SK-N-SH (cell line): ENCODE results near the gene CTCF. TPM values are rescaled to one million over a fixed set of nuclear protein-coding genes. Genes with fewer than 3 reads are reported as not detected.
A peak's percentile ranks its signal among the peaks of the same experiment; 100 is the strongest.

Experiments
- CTCF ChIA-PET: fragments of 300-600, 350-600 bp; formaldehyde crosslinking; extraction: SDS; loops from one replicate; lab custom pipeline; 2021; lab: Yijun Ruan, JAX
- POLR2A ChIA-PET: fragments of 350-600 bp; sonication (Branson Sonifier 250); formaldehyde crosslinking; extraction: SDS; loops from one replicate; lab custom pipeline; 2020; ENCODE audit warnings: antibody characterized with exemption, inconsistent platforms; lab: Yijun Ruan, JAX
- DNase-seq: peaks from one replicate; pipeline ENCODE4 v3.0.0; 2012
- H2AFZ ChIP-seq: fragments of 200-600 bp; sonication (generic); 2 replicates; pipeline ENCODE4 v1.8.1; 2016; ENCODE audit warnings: antibody characterized with exemption, mild to moderate bottlenecking, low read depth
- H3F3A ChIP-seq: fragments of 200-600 bp; sonication (generic); replicated peaks from 2 replicates; pipeline ENCODE3; 2016; ENCODE audit warnings: antibody characterized with exemption, mild to moderate bottlenecking; ENCODE audit not compliant: insufficient read depth
- H3K27ac ChIP-seq, 2 experiments: fragments of 200-500 bp in 1 of 2; fragments of 200-600 bp in 1 of 2; sonication (Bioruptor generic) in 1 of 2; sonication (generic), shearing (Covaris generic) in 1 of 2; 2 replicates each; pipeline versions ENCODE4 v1.5.1 to v1.6.1; 2014 to 2016; ENCODE audit warnings: low read depth in 2 of 2, inconsistent platforms in 1 of 2, low read length in 1 of 2, mild to moderate bottlenecking in 1 of 2, mixed read lengths in 1 of 2
- H3K27me3 ChIP-seq: fragments of 200-600 bp; sonication (generic), shearing (Covaris generic); 2 replicates; pipeline ENCODE4 v1.6.1; 2016; ENCODE audit warnings: mixed run types; ENCODE audit not compliant: insufficient read depth
- H3K36me3 ChIP-seq, 2 experiments: fragments of 200-500 bp in 1 of 2; fragments of 200-600 bp in 1 of 2; sonication (Bioruptor generic) in 1 of 2; sonication (generic) in 1 of 2; replicated peaks in 1 of 2; 2 replicates each; pipeline versions ENCODE3 to v1.5.1; 2014 to 2016; ENCODE audit warnings: low read length in 1 of 2, mild to moderate bottlenecking in 1 of 2; ENCODE audit not compliant: insufficient read depth in 2 of 2, control insufficient read depth in 1 of 2
- H3K4me1 ChIP-seq, 2 experiments: fragments of 200-500 bp in 1 of 2; fragments of 200-600 bp in 1 of 2; sonication (Bioruptor generic) in 1 of 2; sonication (generic), shearing (Covaris generic) in 1 of 2; 2 replicates each; pipeline versions ENCODE4 v1.5.1 to v1.6.1; 2014 to 2016; ENCODE audit warnings: low read depth in 1 of 2, low read length in 1 of 2, mixed run types in 1 of 2; ENCODE audit not compliant: insufficient read depth in 2 of 2, control insufficient read depth in 1 of 2
- H3K4me2 ChIP-seq: fragments of 200-600 bp; sonication (generic), shearing (Covaris generic); 2 replicates; pipeline ENCODE4 v1.6.1; 2017; ENCODE audit warnings: mixed run types
- H3K4me3 ChIP-seq, 2 experiments: fragments of 200-500 bp in 1 of 2; fragments of 200-600 bp in 1 of 2; sonication (Bioruptor generic) in 1 of 2; sonication (generic), shearing (Covaris generic) in 1 of 2; 2 replicates each; pipeline versions ENCODE4 v1.5.1 to v1.8.1; 2014 to 2016; ENCODE audit warnings: low read depth in 2 of 2, inconsistent platforms in 1 of 2, low read length in 1 of 2, mild to moderate bottlenecking in 1 of 2, mixed read lengths in 1 of 2, moderate library complexity in 1 of 2
- H3K79me2 ChIP-seq: fragments of 200-600 bp; sonication (generic); 2 replicates; pipeline ENCODE4 v1.8.1; 2017; ENCODE audit warnings: mild to moderate bottlenecking; ENCODE audit not compliant: insufficient read depth
- H3K9ac ChIP-seq: fragments of 200-600 bp; sonication (generic); 2 replicates; pipeline ENCODE4 v1.6.1; 2017; ENCODE audit warnings: mixed run types
- H3K9me2 ChIP-seq: fragments of 200-600 bp; sonication (generic); 2 replicates; pipeline ENCODE4 v1.6.1; 2017; ENCODE audit warnings: mixed run types
- H3K9me3 ChIP-seq: fragments of 200-600 bp; sonication (generic); 2 replicates; pipeline ENCODE4 v1.6.1; 2017; ENCODE audit warnings: mixed run types, mild to moderate bottlenecking, moderate library complexity
- H4K20me1 ChIP-seq: fragments of 200-600 bp; sonication (generic); 2 replicates; pipeline ENCODE4 v1.6.1; 2017; ENCODE audit warnings: mild to moderate bottlenecking, mixed run types; ENCODE audit not compliant: insufficient read depth
- CHD2 ChIP-seq: fragments of 150-350 bp; IDR thresholded peaks from 2 replicates; pipeline ENCODE4 v1.6.1; 2018; ENCODE audit warnings: low read length; ENCODE audit not compliant: partially characterized antibody
- ELF1 ChIP-seq: IDR thresholded peaks from 2 replicates; pipeline ENCODE4 v1.4.0; 2012
- EZH2phosphoT487 ChIP-seq: fragments of 200-600 bp; sonication (generic); IDR thresholded peaks from 2 replicates; pipeline ENCODE4 v1.6.1; 2017; ENCODE audit warnings: low read depth, mixed run types, mild to moderate bottlenecking, antibody characterized with exemption, moderate library complexity, borderline replicate concordance
- FOSL2 ChIP-seq: IDR thresholded peaks from 2 replicates; pipeline ENCODE4 v1.4.0; 2012; ENCODE audit warnings: low read depth, mild to moderate bottlenecking, moderate library complexity, borderline replicate concordance
- GABPA ChIP-seq: IDR thresholded peaks from 2 replicates; pipeline ENCODE4 v1.4.0; 2012; ENCODE audit warnings: low read depth, mild to moderate bottlenecking
- GATA2 ChIP-seq: sonication (generic); formaldehyde crosslinking; IDR thresholded peaks from 2 replicates; pipeline ENCODE4 v1.5.0; 2020; ENCODE audit warnings: mild to moderate bottlenecking, missing genetic modification reagents
- MEF2A ChIP-seq: IDR thresholded peaks from 2 replicates; pipeline ENCODE4 v1.4.0; 2012; ENCODE audit warnings: low read depth, borderline replicate concordance
- MXI1 ChIP-seq: IDR thresholded peaks from 2 replicates; pipeline ENCODE4 v1.6.1; 2012; ENCODE audit warnings: mild to moderate bottlenecking, low read depth, low read length, improper control_type of control experiment
- NFIC ChIP-seq: IDR thresholded peaks from 2 replicates; pipeline ENCODE4 v1.4.0; 2012; ENCODE audit warnings: borderline replicate concordance
- RAD21 ChIP-seq: IDR thresholded peaks from 2 replicates; pipeline ENCODE4 v1.6.1; 2012; ENCODE audit warnings: mild to moderate bottlenecking, low read length
- YY1 ChIP-seq: IDR thresholded peaks from 2 replicates; pipeline ENCODE4 v1.4.0; 2012; ENCODE audit warnings: low read depth, mild to moderate bottlenecking
- WGBS: methylation state at CpG from one replicate; pipeline ENCODE4 v1.1.6; 2017; ENCODE audit warnings: low lambda C conversion rate; 5-methylcytosine and 5-hydroxymethylcytosine counted together
- polyA plus RNA-seq, 3 experiments: library from polyadenylated mRNA; depleted of rRNA; stranded (reverse); fragments of >200 nt; gene quantifications; 2 replicates each; pipeline ENCODE4 v1.2.3, GENCODE V29; 2012
- TF ChIP-seq, protein P1 (sequence below): IDR thresholded peaks from 2 replicates; pipeline ENCODE4 v1.6.1; 2012; ENCODE audit warnings: mild to moderate bottlenecking, low read depth, low read length, moderate library complexity
- TF ChIP-seq, protein P2 (sequence below): IDR thresholded peaks from 2 replicates; pipeline ENCODE4 v1.4.0; 2012; ENCODE audit warnings: low read depth, borderline replicate concordance
- TF ChIP-seq, protein P3 (sequence below): fragments of 150-350 bp; IDR thresholded peaks from 2 replicates; pipeline ENCODE4 v1.6.1; 2017; ENCODE audit warnings: antibody characterized with exemption, low read length, low read depth, borderline replicate concordance

CTCF gene
- polyA plus RNA-seq, 1 of the 3 experiments (the other 2 are of a cell fraction), result 19.6 TPM

DNA sequence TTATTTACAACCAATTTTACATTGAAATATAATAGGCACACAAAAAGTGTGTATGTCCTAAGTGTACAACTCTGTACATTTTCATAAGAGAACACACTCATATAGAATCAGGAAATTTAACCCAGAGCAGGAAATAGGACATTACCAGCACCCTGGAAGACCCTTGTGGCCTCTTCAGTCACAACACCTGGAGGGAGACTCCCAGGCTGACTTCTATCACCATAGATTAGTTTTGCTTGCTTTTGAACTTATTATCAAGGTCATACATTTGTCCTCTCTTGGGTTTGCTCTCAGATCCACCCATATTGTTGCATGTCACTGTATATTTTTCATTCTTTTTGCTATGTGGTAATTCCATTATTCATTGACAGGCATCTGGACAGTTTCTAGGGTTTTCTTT lies 27.9 kb upstream of the CTCF start:
- Histone ChIP-seq H3K4me3 (no peak overlapping the region), H3K4me2 (no peak overlapping the region), H3K27ac (no peak overlapping the region), H3K9me2 (no peaks in the 10 kb centered on the region), H3F3A (peaks cover 17% of the 10 kb centered on the region), H3K4me1 (peaks cover 9 to 18% of the 10 kb centered on the region in 2 experiments; a peak in 2 of 4 replicates), H3K9ac (no peak overlapping the region), H3K9me3 (no peaks in the 10 kb centered on the region), H3K79me2 (peaks cover 97% of the 10 kb centered on the region), H2AFZ (no peak overlapping the region), H3K36me3 (peaks cover under 1 to 4% of the 10 kb centered on the region in 2 experiments), H4K20me1 (peaks cover 90% of the 10 kb centered on the region), H3K27me3 (no peaks in the 10 kb centered on the region)
- TF ChIP-seq, protein P1, sequence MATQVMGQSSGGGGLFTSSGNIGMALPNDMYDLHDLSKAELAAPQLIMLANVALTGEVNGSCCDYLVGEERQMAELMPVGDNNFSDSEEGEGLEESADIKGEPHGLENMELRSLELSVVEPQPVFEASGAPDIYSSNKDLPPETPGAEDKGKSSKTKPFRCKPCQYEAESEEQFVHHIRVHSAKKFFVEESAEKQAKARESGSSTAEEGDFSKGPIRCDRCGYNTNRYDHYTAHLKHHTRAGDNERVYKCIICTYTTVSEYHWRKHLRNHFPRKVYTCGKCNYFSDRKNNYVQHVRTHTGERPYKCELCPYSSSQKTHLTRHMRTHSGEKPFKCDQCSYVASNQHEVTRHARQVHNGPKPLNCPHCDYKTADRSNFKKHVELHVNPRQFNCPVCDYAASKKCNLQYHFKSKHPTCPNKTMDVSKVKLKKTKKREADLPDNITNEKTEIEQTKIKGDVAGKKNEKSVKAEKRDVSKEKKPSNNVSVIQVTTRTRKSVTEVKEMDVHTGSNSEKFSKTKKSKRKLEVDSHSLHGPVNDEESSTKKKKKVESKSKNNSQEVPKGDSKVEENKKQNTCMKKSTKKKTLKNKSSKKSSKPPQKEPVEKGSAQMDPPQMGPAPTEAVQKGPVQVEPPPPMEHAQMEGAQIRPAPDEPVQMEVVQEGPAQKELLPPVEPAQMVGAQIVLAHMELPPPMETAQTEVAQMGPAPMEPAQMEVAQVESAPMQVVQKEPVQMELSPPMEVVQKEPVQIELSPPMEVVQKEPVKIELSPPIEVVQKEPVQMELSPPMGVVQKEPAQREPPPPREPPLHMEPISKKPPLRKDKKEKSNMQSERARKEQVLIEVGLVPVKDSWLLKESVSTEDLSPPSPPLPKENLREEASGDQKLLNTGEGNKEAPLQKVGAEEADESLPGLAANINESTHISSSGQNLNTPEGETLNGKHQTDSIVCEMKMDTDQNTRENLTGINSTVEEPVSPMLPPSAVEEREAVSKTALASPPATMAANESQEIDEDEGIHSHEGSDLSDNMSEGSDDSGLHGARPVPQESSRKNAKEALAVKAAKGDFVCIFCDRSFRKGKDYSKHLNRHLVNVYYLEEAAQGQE, result no peak
- TF ChIP-seq MXI1, result no peak
- TF ChIP-seq CHD2, result no peak
- TF ChIP-seq GATA2 (CRISPR knock-in tag), result no peak
- DNase-seq, result peak; percentile 21
- CTCF ChIA-PET, result interaction anchor here (2.8 to 6.6 kb wide), 5 partner anchors 11 to 111 kb away, joined by 25 to 72 read pairs (median 36); partner anchors contain the start of gene CARMIL2
- POLR2A ChIA-PET, result no interaction called here

GRCh38 chr16:67535201-67535600 lies 27.1 kb upstream of the CTCF start:
- Histone ChIP-seq H4K20me1 (peaks cover 95% of the 10 kb centered on the region), H3K36me3 (peaks cover 6 to 8% of the 10 kb centered on the region in 2 experiments), H3K9me2 (no peaks in the 10 kb centered on the region), H2AFZ (no peak overlapping the region), H3K27me3 (no peaks in the 10 kb centered on the region), H3K27ac (no peak overlapping the region), H3K9ac (no peak overlapping the region), H3K4me3 (no peak overlapping the region), H3K9me3 (no peaks in the 10 kb centered on the region), H3K4me1 (peaks cover 9 to 18% of the 10 kb centered on the region in 2 experiments; a peak in 2 of 4 replicates), H3F3A (peaks cover 12% of the 10 kb centered on the region), H3K79me2 (peaks cover 92% of the 10 kb centered on the region), H3K4me2 (no peak overlapping the region)
- CTCF ChIA-PET, result interaction anchor here (0.7 to 5.5 kb wide), 5 partner anchors 9 to 110 kb away, joined by 3 to 72 read pairs (median 25); partner anchors contain the start of gene CARMIL2
- 94% methylated on average over 2 of the region's 2 CpGs for WGBS
- no peak for DNase-seq
- POLR2A ChIA-PET, result no interaction called here
- TF ChIP-seq EZH2phosphoT487 (no peak), RAD21 (no peak), NFIC (no peak), GABPA (no peak), YY1 (no peak), FOSL2 (no peak), ELF1 (no peak), MEF2A (no peak)
- TF ChIP-seq, protein P1, result no peak
- TF ChIP-seq, protein P2, sequence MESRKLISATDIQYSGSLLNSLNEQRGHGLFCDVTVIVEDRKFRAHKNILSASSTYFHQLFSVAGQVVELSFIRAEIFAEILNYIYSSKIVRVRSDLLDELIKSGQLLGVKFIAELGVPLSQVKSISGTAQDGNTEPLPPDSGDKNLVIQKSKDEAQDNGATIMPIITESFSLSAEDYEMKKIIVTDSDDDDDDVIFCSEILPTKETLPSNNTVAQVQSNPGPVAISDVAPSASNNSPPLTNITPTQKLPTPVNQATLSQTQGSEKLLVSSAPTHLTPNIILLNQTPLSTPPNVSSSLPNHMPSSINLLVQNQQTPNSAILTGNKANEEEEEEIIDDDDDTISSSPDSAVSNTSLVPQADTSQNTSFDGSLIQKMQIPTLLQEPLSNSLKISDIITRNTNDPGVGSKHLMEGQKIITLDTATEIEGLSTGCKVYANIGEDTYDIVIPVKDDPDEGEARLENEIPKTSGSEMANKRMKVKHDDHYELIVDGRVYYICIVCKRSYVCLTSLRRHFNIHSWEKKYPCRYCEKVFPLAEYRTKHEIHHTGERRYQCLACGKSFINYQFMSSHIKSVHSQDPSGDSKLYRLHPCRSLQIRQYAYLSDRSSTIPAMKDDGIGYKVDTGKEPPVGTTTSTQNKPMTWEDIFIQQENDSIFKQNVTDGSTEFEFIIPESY, result no peak
- TF ChIP-seq, protein P3, sequence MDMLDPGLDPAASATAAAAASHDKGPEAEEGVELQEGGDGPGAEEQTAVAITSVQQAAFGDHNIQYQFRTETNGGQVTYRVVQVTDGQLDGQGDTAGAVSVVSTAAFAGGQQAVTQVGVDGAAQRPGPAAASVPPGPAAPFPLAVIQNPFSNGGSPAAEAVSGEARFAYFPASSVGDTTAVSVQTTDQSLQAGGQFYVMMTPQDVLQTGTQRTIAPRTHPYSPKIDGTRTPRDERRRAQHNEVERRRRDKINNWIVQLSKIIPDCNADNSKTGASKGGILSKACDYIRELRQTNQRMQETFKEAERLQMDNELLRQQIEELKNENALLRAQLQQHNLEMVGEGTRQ, result no peak
